ENCODE data around the gene CELF2.

The CELF2 gene

GRCh38 chr10:11318826-11319598 is 301.3 kb downstream of the CELF2 start:
- no peak overlapping the region for H3K27ac ChIP-seq (ENCODE audit: low read length)
- H3K4me1 ChIP-seq (ENCODE audit: control insufficient read depth, low read depth, low read length), result no peaks in the 10 kb centered on the region
- no peak overlapping the region for H3K4me3 ChIP-seq (ENCODE audit: low read length)
- H3K9me3 ChIP-seq (ENCODE audit: control insufficient read depth, low read depth, low read length), result no peaks in the 10 kb centered on the region
- peaks cover 4% of the 10 kb centered on the region for H3K36me3 ChIP-seq (ENCODE audit: control insufficient read depth, low read depth, low read length)
- no peak overlapping the region for H3K9ac ChIP-seq (ENCODE audit: low read length)
- no peaks in the 10 kb centered on the region for H3K27me3 ChIP-seq (ENCODE audit: control insufficient read depth, insufficient read depth, low read length)

GRCh38 chr10:11319990-11320602 is 302.4 kb downstream of the CELF2 start:
- H3K4me3 ChIP-seq (ENCODE audit: low read length), result no peak overlapping the region
- H3K36me3 ChIP-seq (ENCODE audit: control insufficient read depth, low read depth, low read length), result no peaks in the 10 kb centered on the region
- H3K9ac ChIP-seq (ENCODE audit: low read length), result no peak overlapping the region
- no peak overlapping the region for H3K27ac ChIP-seq (ENCODE audit: low read length)
- H3K9me3 ChIP-seq (ENCODE audit: control insufficient read depth, low read depth, low read length), result no peaks in the 10 kb centered on the region
- H3K4me1 ChIP-seq (ENCODE audit: control insufficient read depth, low read depth, low read length), result no peaks in the 10 kb centered on the region
- H3K27me3 ChIP-seq (ENCODE audit: control insufficient read depth, insufficient read depth, low read length), result no peaks in the 10 kb centered on the region

DNA sequence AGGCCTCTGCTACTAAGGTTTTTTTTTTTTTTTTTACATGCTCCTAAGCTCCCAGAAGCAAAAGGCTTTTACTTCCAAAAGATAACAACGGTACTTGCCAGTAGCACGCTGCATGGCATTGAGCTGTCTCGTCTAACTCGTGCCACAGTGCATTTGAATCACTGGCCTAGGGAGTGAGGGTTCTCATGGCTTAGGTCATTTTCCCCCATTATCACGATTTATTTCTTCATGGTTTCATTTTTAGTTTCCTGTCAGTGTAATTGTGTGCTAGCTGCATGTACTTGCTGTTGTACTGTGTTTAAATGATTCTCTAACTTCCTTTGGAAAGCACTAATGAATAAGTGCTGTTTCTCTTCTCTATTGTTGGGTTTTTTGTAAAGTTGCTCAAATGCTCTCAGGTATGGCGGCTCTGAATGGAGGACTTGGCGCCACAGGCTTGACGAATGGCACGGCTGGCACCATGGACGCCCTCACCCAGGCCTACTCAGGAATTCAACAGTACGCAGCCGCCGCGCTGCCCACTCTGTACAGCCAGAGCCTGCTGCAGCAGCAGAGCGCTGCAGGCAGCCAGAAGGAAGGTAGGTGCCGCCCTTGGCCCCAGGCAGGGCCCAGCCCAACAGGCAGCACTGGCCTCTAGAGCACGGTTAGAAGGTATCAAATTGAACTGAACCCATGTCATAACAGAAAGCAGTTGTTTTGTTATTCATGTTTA is 303.3 kb downstream of the CELF2 start:
- Histone ChIP-seq H3K4me3 (ENCODE audit: low read length) (no peak overlapping the region), H3K36me3 (ENCODE audit: control insufficient read depth, low read depth, low read length) (no peaks in the 10 kb centered on the region)

GRCh38 chr10:11322698-11323097 is 305.0 kb downstream of the CELF2 start:
- Histone ChIP-seq H3K9ac (ENCODE audit: low read length) (no peak overlapping the region), H3K9me3 (ENCODE audit: control insufficient read depth, low read depth, low read length) (no peaks in the 10 kb centered on the region), H3K27ac (ENCODE audit: low read length) (no peak overlapping the region), H3K36me3 (ENCODE audit: control insufficient read depth, low read depth, low read length) (no peaks in the 10 kb centered on the region), H3K27me3 (ENCODE audit: control insufficient read depth, insufficient read depth, low read length) (no peaks in the 10 kb centered on the region), H3K4me1 (ENCODE audit: control insufficient read depth, low read depth, low read length) (no peaks in the 10 kb centered on the region), H3K4me3 (ENCODE audit: low read length) (no peak overlapping the region)

More for the DNA sequence above, 303.3 kb downstream of the CELF2 start:
- Histone ChIP-seq H3K27ac (ENCODE audit: low read length) (no peak overlapping the region), H3K9ac (ENCODE audit: low read length) (no peak overlapping the region), H3K9me3 (ENCODE audit: control insufficient read depth, low read depth, low read length) (no peaks in the 10 kb centered on the region), H3K27me3 (ENCODE audit: control insufficient read depth, insufficient read depth, low read length) (no peaks in the 10 kb centered on the region), H3K4me1 (ENCODE audit: control insufficient read depth, low read depth, low read length) (no peaks in the 10 kb centered on the region)

DNA sequence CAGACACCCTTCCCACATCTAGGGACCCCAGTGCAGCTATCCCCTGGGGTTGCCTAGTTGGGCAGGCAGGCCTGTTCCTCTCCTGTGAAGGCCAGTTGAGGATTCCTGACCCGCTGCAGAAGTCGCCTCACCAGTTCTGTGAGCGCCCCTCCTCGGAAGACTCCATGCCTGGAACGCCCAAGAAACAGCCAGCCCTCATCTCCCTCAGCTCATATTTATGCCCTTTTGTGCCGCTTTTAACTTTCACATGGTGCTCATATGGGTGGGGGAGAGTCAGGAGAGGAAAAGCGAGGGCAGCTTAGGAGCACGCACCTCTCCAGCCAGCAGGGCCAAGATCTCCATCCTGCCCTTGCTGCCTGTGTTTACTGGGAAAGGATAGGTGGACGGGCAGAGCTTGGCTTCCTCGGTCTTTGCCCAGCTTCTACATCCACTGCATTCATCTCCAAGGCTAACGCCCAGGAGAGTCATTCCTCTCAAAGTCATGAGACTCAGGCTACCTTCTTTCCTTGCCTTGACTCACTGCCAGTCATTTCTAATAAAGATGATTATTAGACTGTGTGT is 307.2 kb downstream of the CELF2 start:
- Histone ChIP-seq H3K9me3 (ENCODE audit: control insufficient read depth, low read depth, low read length) (no peaks in the 10 kb centered on the region), H3K4me3 (ENCODE audit: low read length) (no peak overlapping the region), H3K27ac (ENCODE audit: low read length) (no peak overlapping the region), H3K4me1 (ENCODE audit: control insufficient read depth, low read depth, low read length) (peaks cover 12% of the 10 kb centered on the region), H3K27me3 (ENCODE audit: control insufficient read depth, insufficient read depth, low read length) (no peaks in the 10 kb centered on the region), H3K9ac (ENCODE audit: low read length) (no peak overlapping the region), H3K36me3 (ENCODE audit: control insufficient read depth, low read depth, low read length) (no peaks in the 10 kb centered on the region)

GRCh38 chr10:11325817-11326216 is 308.1 kb downstream of the CELF2 start:
- Histone ChIP-seq H3K9ac (ENCODE audit: low read length) (no peak overlapping the region), H3K36me3 (ENCODE audit: control insufficient read depth, low read depth, low read length) (no peaks in the 10 kb centered on the region), H3K9me3 (ENCODE audit: control insufficient read depth, low read depth, low read length) (no peaks in the 10 kb centered on the region), H3K4me1 (ENCODE audit: control insufficient read depth, low read depth, low read length) (peaks cover 22% of the 10 kb centered on the region), H3K4me3 (ENCODE audit: low read length) (no peak overlapping the region), H3K27ac (ENCODE audit: low read length) (no peak overlapping the region), H3K27me3 (ENCODE audit: control insufficient read depth, insufficient read depth, low read length) (no peaks in the 10 kb centered on the region)

- no peak overlapping the region for H3K4me3 ChIP-seq (ENCODE audit: low read length)
- no peaks in the 10 kb centered on the region for H3K36me3 ChIP-seq (ENCODE audit: control insufficient read depth, low read depth, low read length)
- H3K4me1 ChIP-seq (ENCODE audit: control insufficient read depth, low read depth, low read length), result peaks cover 24% of the 10 kb centered on the region
- H3K9ac ChIP-seq (ENCODE audit: low read length), result no peak overlapping the region
- H3K9me3 ChIP-seq (ENCODE audit: control insufficient read depth, low read depth, low read length), result no peaks in the 10 kb centered on the region
- H3K27me3 ChIP-seq (ENCODE audit: control insufficient read depth, insufficient read depth, low read length), result no peaks in the 10 kb centered on the region
- H3K27ac ChIP-seq (ENCODE audit: low read length), result no peak overlapping the region
Measured at GRCh38 chr10:11326241-11326640, 308.6 kb downstream of the CELF2 start.

- no peaks in the 10 kb centered on the region for H3K27me3 ChIP-seq (ENCODE audit: control insufficient read depth, insufficient read depth, low read length)
- H3K9me3 ChIP-seq (ENCODE audit: control insufficient read depth, low read depth, low read length), result no peaks in the 10 kb centered on the region
- H3K4me1 ChIP-seq (ENCODE audit: control insufficient read depth, low read depth, low read length), result peaks cover 24% of the 10 kb centered on the region
- H3K4me3 ChIP-seq (ENCODE audit: low read length), result no peak overlapping the region
- no peaks in the 10 kb centered on the region for H3K36me3 ChIP-seq (ENCODE audit: control insufficient read depth, low read depth, low read length)
- no peak overlapping the region for H3K27ac ChIP-seq (ENCODE audit: low read length)
- no peak overlapping the region for H3K9ac ChIP-seq (ENCODE audit: low read length)
Measured at GRCh38 chr10:11326913-11327616, 309.4 kb downstream of the CELF2 start.

GRCh38 chr10:11328264-11329061 is 310.8 kb downstream of the CELF2 start:
- H3K4me1 ChIP-seq (ENCODE audit: control insufficient read depth, low read depth, low read length), result peaks cover 24% of the 10 kb centered on the region
- H3K36me3 ChIP-seq (ENCODE audit: control insufficient read depth, low read depth, low read length), result no peaks in the 10 kb centered on the region
- H3K27me3 ChIP-seq (ENCODE audit: control insufficient read depth, insufficient read depth, low read length), result no peaks in the 10 kb centered on the region
- no peak overlapping the region for H3K4me3 ChIP-seq (ENCODE audit: low read length)
- H3K9me3 ChIP-seq (ENCODE audit: control insufficient read depth, low read depth, low read length), result no peaks in the 10 kb centered on the region
- peak overlapping the region; percentile 30 for H3K27ac ChIP-seq (ENCODE audit: low read length)
- H3K9ac ChIP-seq (ENCODE audit: low read length), result no peak overlapping the region

- Histone ChIP-seq H3K9me3 (ENCODE audit: control insufficient read depth, low read depth, low read length) (no peaks in the 10 kb centered on the region), H3K4me3 (ENCODE audit: low read length) (no peak overlapping the region), H3K36me3 (ENCODE audit: control insufficient read depth, low read depth, low read length) (no peaks in the 10 kb centered on the region), H3K9ac (ENCODE audit: low read length) (peak overlapping the region; percentile 8), H3K27me3 (ENCODE audit: control insufficient read depth, insufficient read depth, low read length) (no peaks in the 10 kb centered on the region), H3K27ac (ENCODE audit: low read length) (peak overlapping the region; percentile 30), H3K4me1 (ENCODE audit: control insufficient read depth, low read depth, low read length) (peaks cover 24% of the 10 kb centered on the region)
Measured at GRCh38 chr10:11329062-11329673, 311.5 kb downstream of the CELF2 start.
